ENCODE data around the gene FAM169A. TPM values are rescaled to one million over a fixed set of nuclear protein-coding genes. Genes with fewer than 3 reads are reported as not detected.
"Not testable (repeated sequence)": the region's sequence is repeated elsewhere in the genome, so short reads cannot be mapped to it uniquely, and the experiment has no call there.

Gene FAM169A
- 10 to 100 TPM; 23.7 to 26.1 TPM for total RNA-seq
- polyA plus RNA-seq = 10 to 100 TPM in 1 of 3 donors, 1 to 10 TPM in 2; 5.7 to 11.4 (median 7.7) TPM
- total RNA-seq = 47.2 to 76.6 (median 63.5) reads per million in 6 experiments

DNA sequence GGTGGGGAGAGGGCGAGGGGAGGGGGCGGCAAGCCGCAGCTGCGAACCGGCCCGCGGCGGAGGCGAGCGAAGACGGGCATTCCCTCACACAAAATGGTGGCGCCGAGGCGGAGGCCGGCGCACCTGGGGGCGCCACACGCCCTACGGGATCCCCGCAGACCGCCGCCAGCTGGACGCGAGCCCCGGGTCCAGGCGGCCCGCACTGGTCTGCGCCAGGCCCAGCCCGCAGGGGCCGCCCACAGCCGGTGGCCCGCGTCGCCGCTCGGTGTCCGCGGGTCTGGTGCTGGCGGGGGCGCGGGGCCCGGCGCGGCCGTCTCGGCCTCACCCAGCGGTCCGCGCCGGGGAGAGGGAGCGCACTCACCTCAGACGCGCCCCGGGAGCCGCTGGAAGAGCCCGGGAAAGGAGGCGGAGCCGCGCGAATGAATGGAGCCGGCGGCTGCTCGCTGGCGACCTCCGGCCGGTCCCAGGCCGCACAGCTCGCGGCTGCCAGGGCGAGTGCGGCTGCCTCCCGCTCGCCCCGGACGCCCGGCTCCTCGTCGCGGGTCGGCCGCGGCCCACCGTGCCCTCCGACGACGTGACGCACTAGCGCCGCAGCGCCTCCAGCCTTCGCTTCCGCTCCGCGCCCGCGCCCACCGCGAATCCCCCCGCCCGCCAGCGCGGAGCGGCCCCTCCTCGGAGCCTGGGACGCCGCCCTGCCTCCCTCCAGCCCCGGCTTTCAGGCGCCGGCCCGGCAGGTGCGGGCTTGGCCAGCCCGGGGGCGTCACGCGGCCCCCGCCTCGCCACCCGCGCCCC is at the start of gene FAM169A:
TSS of gene FAM169A (minus strand) at position 584 of the 792 bp plus-strand sequence. CDS start 24,711 bp downstream, outside the sequence.
- POLR2A ChIA-PET = interaction anchor here (0.6 to 1.6 kb wide), 6 partner anchors 16 to 371 kb away, joined by 3 to 5 read pairs (median 4); partner anchors contain the start of genes ANKRD31, GFM2, HEXB and NSA2
- peak within 1 kb of the TSS; percentile 86 to 98 (median 96) for H3K27ac Mint-ChIP-seq
- H3K4me1 Mint-ChIP-seq = peaks cover 26 to 51% (median 47%) of the 10 kb centered on the region in 4 donors
- peak within 1 kb of the TSS; percentile 85 to 95 (median 92) for H3K4me3 Mint-ChIP-seq
- H3K36me3 Mint-ChIP-seq = no peaks in the 10 kb centered on the region
- ATAC-seq (peak; percentile 77 to 79), DNase-seq (peak; percentile 45 to 77 (median 66))
- no peaks in the 10 kb centered on the region for H3K27me3 Mint-ChIP-seq
- H3K9me3 Mint-ChIP-seq = no peaks in the 10 kb centered on the region

GRCh38 chr5:74915488-74915887 is 49.3 kb upstream of the FAM169A start:
- Mint-ChIP-seq H3K27ac (no peak overlapping the region), H3K4me1 (no peaks in the 10 kb centered on the region), H3K9me3 (peaks cover 0 to 4% (median under 1%) of the 10 kb centered on the region in 9 donors), H3K36me3 (peaks cover 0 to 3% (median 2%) of the 10 kb centered on the region in 3 donors), H3K27me3 (peaks cover 4 to 13% (median 9%) of the 10 kb centered on the region in 5 donors), H3K4me3 (no peak overlapping the region)
- no peak for DNase-seq
- POLR2A ChIA-PET = no interaction called here
- ATAC-seq = no peak

DNA sequence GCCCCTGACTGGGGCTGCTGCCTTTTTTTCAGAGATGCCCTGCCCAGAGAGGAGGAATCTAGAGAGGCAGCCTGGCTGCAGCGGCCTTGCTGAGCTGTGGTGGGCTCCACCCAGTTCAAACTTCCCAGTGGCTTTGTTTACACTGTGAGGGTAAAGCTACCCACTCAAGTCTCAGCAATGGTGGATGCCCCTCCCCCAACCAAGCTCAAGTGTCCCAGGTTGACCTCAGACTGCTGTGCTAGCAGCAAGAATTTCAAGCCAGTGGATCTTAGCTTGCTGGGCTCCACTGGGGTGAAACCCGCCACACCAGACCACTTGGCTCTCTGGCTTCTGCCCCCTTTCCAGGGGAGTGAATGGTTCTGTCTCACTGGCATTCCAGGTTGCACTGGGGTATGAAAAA is 45.2 kb upstream of the FAM169A start:
- ATAC-seq, H3K4me3 Mint-ChIP-seq, POLR2A ChIA-PET, H3K36me3 Mint-ChIP-seq, H3K27ac Mint-ChIP-seq, DNase-seq, H3K4me1 Mint-ChIP-seq: not testable (repeated sequence)
- Mint-ChIP-seq H3K27me3 (peaks cover 6 to 16% (median 12%) of the 10 kb centered on the region in 5 donors), H3K9me3 (peaks cover 0 to 22% (median 11%) of the 10 kb centered on the region in 9 donors)

DNA sequence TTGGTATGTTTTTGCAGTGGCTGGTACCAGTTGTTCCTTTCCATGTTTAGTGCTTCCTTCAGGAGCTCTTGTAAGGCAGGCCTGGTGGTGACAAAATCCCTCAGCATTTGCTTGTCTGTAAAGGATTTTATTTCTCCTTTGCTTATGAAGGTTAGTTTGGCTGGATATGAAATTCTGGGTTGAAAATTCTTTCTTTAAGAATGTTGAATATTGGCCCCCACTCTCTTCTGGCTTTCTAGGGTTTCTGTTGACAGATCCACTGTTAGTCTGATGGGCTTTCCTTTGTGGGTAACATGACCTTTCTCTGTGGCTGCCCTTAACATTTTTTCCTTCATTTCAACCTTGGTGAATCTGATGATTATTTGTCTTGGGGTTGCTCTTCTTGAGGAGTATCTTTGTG is 43.7 kb upstream of the FAM169A start:
- ATAC-seq = not testable (repeated sequence)

GRCh38 chr5:74908237-74908636 is 42.0 kb upstream of the FAM169A start:
- H3K4me1 Mint-ChIP-seq, H3K36me3 Mint-ChIP-seq, POLR2A ChIA-PET, H3K27ac Mint-ChIP-seq, DNase-seq, H3K4me3 Mint-ChIP-seq, ATAC-seq: not testable (repeated sequence)
- Mint-ChIP-seq H3K27me3 (peaks cover 0 to 11% (median 4%) of the 10 kb centered on the region in 5 donors), H3K9me3 (peaks cover 0 to 22% (median 11%) of the 10 kb centered on the region in 9 donors)

More for the DNA sequence above, 43.7 kb upstream of the FAM169A start:
- H3K27ac Mint-ChIP-seq, DNase-seq, H3K36me3 Mint-ChIP-seq, H3K4me1 Mint-ChIP-seq, H3K4me3 Mint-ChIP-seq, POLR2A ChIA-PET: not testable (repeated sequence)
- Mint-ChIP-seq H3K27me3 (peaks cover 0 to 16% (median 7%) of the 10 kb centered on the region in 5 donors), H3K9me3 (peaks cover 0 to 22% (median 11%) of the 10 kb centered on the region in 9 donors)

DNA sequence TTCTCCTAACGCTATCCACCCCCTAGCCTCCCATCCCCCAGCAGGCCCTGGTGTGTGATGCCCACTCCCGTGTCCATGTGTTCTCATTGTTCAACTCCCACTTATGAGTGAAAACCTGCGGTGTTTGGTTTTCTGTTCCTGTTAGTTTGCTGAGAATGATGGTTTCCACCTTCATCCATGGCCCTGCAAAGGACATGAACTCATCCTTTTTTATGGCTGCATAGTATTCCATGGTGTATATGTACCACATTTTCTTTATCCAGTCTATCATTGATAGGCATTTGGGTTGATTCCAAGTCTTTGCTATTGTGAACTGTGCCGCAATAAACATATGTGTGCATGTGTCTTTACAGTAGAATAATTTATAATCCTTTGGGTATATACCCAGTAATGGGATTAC is 38.5 kb upstream of the FAM169A start:
- ATAC-seq, H3K4me3 Mint-ChIP-seq, H3K27ac Mint-ChIP-seq, POLR2A ChIA-PET, H3K4me1 Mint-ChIP-seq, DNase-seq, H3K27me3 Mint-ChIP-seq, H3K36me3 Mint-ChIP-seq: not testable (repeated sequence)
- H3K9me3 Mint-ChIP-seq = peaks cover 0 to 10% (median 2%) of the 10 kb centered on the region in 9 donors

DNA sequence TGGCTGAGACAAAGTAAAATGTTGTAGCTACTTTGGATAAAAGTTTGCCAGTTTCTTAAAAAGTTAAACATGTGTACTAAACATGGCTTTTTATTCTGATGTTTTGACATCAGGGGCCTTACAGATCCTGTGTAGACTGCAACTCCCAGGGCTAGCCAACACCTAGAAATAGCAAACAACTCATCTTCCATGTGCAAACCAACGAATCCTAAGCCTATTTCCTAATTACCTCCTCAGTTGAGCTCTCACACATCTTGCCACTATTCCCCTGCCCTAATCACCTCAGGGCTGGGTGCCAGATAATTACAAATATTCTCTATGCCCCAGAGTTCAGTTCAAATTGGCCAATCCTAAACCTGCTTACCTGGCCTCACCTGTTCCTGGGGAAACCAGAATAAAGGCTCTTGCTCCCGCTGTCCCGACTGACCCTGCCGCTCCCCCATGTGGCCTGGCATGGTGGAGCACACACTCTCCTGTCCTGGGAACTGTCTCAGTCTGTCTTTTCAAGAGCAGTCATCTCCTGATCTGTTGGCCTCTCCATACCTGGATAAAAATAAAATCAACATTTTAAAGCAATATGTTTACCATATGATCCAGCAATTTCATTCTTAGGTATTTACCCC is 37.1 kb upstream of the FAM169A start:
- peaks cover 0 to under 1% (median 0%) of the 10 kb centered on the region in 9 donors for H3K9me3 Mint-ChIP-seq

DNA sequence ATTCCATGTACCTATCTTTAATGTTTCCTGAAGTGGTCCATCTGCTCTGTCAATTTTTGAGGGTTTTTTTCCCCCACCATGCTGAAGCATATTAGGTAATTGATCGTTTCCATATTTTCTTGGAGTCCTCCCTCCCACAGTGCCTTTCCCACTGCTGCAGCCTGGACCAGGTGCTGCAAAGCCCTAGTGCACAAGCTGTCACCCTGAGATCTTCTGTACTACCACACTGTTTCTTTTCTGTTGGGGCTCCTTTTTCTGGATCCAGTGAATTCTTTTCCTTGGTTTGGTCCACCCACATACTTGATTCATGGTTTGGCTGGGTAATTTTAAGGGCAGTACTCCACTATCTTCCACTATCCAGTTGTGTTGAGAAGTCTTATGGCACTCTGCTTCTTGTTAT is 30.9 kb upstream of the FAM169A start:
- POLR2A ChIA-PET = no interaction called here
- DNase-seq (no peak), ATAC-seq (no peak)
- Mint-ChIP-seq H3K9me3 (peaks cover 0 to 16% (median 6%) of the 10 kb centered on the region in 9 donors), H3K4me1 (no peaks in the 10 kb centered on the region), H3K4me3 (no peak overlapping the region), H3K27ac (no peak overlapping the region), H3K27me3 (peaks cover 0 to 16% (median 12%) of the 10 kb centered on the region in 5 donors), H3K36me3 (peaks cover 0 to 8% (median 6%) of the 10 kb centered on the region in 3 donors)

More for the DNA sequence above, 37.1 kb upstream of the FAM169A start:
- no peaks in the 10 kb centered on the region for H3K36me3 Mint-ChIP-seq
- DNase-seq (peak in 7 of 10 donors; percentile 2 to 30 (median 7)), ATAC-seq (peak; percentile 78 to 82)
- POLR2A ChIA-PET = no interaction called here
- H3K4me1 Mint-ChIP-seq = peaks cover 0 to 4% (median 1%) of the 10 kb centered on the region in 4 donors
- H3K4me3 Mint-ChIP-seq = no peak overlapping the region
- peak overlapping the region in 3 of 10 donors; percentile 1 to 19 (median 7) for H3K27ac Mint-ChIP-seq
- H3K27me3 Mint-ChIP-seq = no peaks in the 10 kb centered on the region

GRCh38 chr5:74895906-74896305 is 29.7 kb upstream of the FAM169A start:
- ATAC-seq (no peak), DNase-seq (no peak)
- POLR2A ChIA-PET = no interaction called here
- Mint-ChIP-seq H3K9me3 (peaks cover 0 to 16% (median 6%) of the 10 kb centered on the region in 9 donors), H3K36me3 (peaks cover 0 to 8% (median 6%) of the 10 kb centered on the region in 3 donors), H3K27me3 (peaks cover 0 to 16% (median 12%) of the 10 kb centered on the region in 5 donors), H3K4me3 (no peak overlapping the region), H3K27ac (no peak overlapping the region), H3K4me1 (no peaks in the 10 kb centered on the region)

GRCh38 chr5:74894351-74894750 is 28.2 kb upstream of the FAM169A start:
- no peak for DNase-seq
- H3K4me3 Mint-ChIP-seq = no peak overlapping the region
- peaks cover 0 to 16% (median 6%) of the 10 kb centered on the region in 9 donors for H3K9me3 Mint-ChIP-seq
- H3K4me1 Mint-ChIP-seq = peaks cover 0 to 4% (median 0%) of the 10 kb centered on the region in 4 donors
- H3K36me3 Mint-ChIP-seq = peaks cover 0 to 8% (median 6%) of the 10 kb centered on the region in 3 donors
- H3K27ac Mint-ChIP-seq = no peak overlapping the region
- ATAC-seq = no peak
- POLR2A ChIA-PET = no interaction called here
- peaks cover 0 to 20% (median 12%) of the 10 kb centered on the region in 5 donors for H3K27me3 Mint-ChIP-seq

DNA sequence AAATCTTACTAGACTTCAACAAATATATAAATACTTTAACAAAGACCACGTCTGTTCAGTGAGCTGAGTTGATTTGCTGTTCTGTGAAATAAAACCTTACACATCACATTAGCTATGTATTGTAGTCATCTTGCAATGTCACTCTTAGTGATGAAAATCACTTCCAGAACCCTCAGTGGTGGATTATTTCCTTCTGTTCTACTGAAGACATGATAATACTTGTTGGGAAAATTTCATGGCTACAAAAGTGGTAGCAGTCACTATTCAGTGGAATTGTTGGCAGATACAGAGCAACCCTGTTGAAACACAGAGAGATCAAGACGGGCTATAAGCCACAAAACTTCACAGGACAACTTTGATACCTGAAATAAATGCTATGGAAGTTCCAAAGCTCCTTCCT is 26.7 kb upstream of the FAM169A start:
- ATAC-seq (no peak), DNase-seq (no peak)
- POLR2A ChIA-PET = no interaction called here
- peaks cover 0 to 8% (median 0%) of the 10 kb centered on the region in 4 donors for H3K4me1 Mint-ChIP-seq
- peaks cover 0 to 8% (median 6%) of the 10 kb centered on the region in 3 donors for H3K36me3 Mint-ChIP-seq
- no peak overlapping the region for H3K4me3 Mint-ChIP-seq
- H3K27me3 Mint-ChIP-seq = peaks cover 2 to 25% (median 12%) of the 10 kb centered on the region in 5 donors
- no peak overlapping the region for H3K27ac Mint-ChIP-seq
- peaks cover 0 to 16% (median 6%) of the 10 kb centered on the region in 9 donors for H3K9me3 Mint-ChIP-seq

- POLR2A ChIA-PET = no interaction called here
- no peak for DNase-seq
- H3K27ac Mint-ChIP-seq = no peak overlapping the region
- peak overlapping the region in 1 of 10 donors; percentile 12 for H3K4me3 Mint-ChIP-seq
- H3K9me3 Mint-ChIP-seq = peaks cover 0 to 7% (median 4%) of the 10 kb centered on the region in 9 donors
- ATAC-seq = no peak
- peaks cover 2 to 9% (median 7%) of the 10 kb centered on the region in 5 donors for H3K27me3 Mint-ChIP-seq
- H3K4me1 Mint-ChIP-seq = peaks cover 0 to 8% (median 0%) of the 10 kb centered on the region in 4 donors
- H3K36me3 Mint-ChIP-seq = peaks cover 0 to 4% (median 3%) of the 10 kb centered on the region in 3 donors
Observed at GRCh38 chr5:74889523-74890105, 23.4 kb upstream of the FAM169A start.
